SH-SY5Y (cell line): Measurements from ENCODE around the gene TBRG4.

Source experiments
- GATA2 ChIP-seq: IDR thresholded peaks from 2 replicates; pipeline ENCODE4 v1.6.1; 2011; ENCODE audit warnings: mild to moderate bottlenecking, low read depth, low read length
- GATA3 ChIP-seq: IDR thresholded peaks from 2 replicates; pipeline ENCODE4 v1.6.1; 2011; ENCODE audit warnings: low read depth, mild to moderate bottlenecking, low read length, moderate library complexity

DNA sequence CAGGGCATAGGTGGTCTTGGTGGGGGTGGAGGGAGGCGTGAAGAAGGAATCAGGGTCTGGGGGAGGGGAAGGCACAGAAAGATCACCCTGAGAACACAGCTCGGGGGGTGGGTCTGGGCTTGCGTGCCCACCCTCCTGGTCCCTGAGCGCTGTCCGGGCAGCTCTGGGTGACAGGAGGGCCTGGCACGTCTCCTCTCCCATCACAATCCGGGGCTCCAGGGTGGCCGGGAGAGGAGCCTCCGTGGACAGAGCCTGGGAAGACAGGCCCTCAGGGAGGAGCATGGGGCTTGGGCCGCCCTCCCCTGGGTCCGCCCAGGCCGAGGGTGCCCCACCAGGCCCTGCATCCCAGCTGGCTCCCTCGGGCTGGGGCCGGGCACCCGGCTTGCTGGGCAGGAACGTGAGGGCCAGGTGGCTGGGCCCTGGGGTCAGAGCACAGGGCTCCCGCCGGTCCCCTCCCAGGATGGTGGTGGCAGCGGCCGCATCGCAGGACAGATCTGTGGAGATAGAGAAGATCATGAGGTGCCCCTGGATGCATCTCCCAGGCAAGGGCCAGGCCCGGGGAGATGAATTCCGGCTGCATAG is 25.8 kb downstream of the TBRG4 start:
- TF ChIP-seq GATA2: no peak
- TF ChIP-seq GATA3: no peak
